MCF 10A (cell line): ENCODE results near the gene ACR. TPM values are rescaled to one million over a fixed set of nuclear protein-coding genes. Genes with fewer than 3 reads are reported as not detected.

Experiments
- BruUV-seq: library from RNA; stranded (reverse); fragments of 400-500 nt; replicated peaks from 2 replicates; lab custom pipeline; 2021; lab: Mats Ljungman, UMichigan
- CTCF ChIA-PET: fragments of 300-600 bp; sonication (Branson Sonifier 250); formaldehyde crosslinking; extraction: SDS; loops from one replicate; lab custom pipeline; 2021; ENCODE audit warnings: antibody characterized with exemption, inconsistent platforms; lab: Yijun Ruan, JAX
- POLR2A ChIA-PET: fragments of 300-600, 350-650 bp; sonication (Branson Sonifier 250); formaldehyde crosslinking; extraction: SDS; loops from one replicate; lab custom pipeline; 2020; ENCODE audit warnings: antibody characterized with exemption, inconsistent platforms; lab: Yijun Ruan, JAX
- DNase-seq: peaks from one replicate; pipeline ENCODE4 v3.0.0-alpha.2; 2018; ENCODE audit not compliant: unreplicated experiment
- H3K27ac Mint-ChIP-seq: one replicate; pipeline ENCODE4 v1.8.0; 2022; ENCODE audit warnings: mild to moderate bottlenecking, low read depth, mixed read lengths; ENCODE audit not compliant: unreplicated experiment
- H3K27me3 Mint-ChIP-seq: one replicate; pipeline ENCODE4 v1.8.0; 2022; ENCODE audit warnings: mixed read lengths; ENCODE audit not compliant: insufficient read depth, unreplicated experiment
- H3K36me3 Mint-ChIP-seq: one replicate; pipeline ENCODE4 v1.8.0; 2022; ENCODE audit warnings: mild to moderate bottlenecking, moderate library complexity, mixed read lengths; ENCODE audit not compliant: insufficient read depth, unreplicated experiment
- H3K4me1 Mint-ChIP-seq: one replicate; pipeline ENCODE4 v1.8.0; 2022; ENCODE audit warnings: mixed read lengths; ENCODE audit not compliant: insufficient read depth, unreplicated experiment
- H3K4me3 Mint-ChIP-seq: one replicate; pipeline ENCODE4 v1.8.0; 2022; ENCODE audit warnings: mild to moderate bottlenecking, moderate library complexity, mixed read lengths; ENCODE audit not compliant: unreplicated experiment
- H3K9me3 Mint-ChIP-seq: one replicate; pipeline ENCODE4 v1.8.0; 2022; ENCODE audit warnings: mixed read lengths; ENCODE audit not compliant: unreplicated experiment
- CTCF ChIP-seq: fragments of 200-600 bp; IDR thresholded peaks from one replicate; pipeline ENCODE4 v1.8.0; 2022; ENCODE audit warnings: antibody characterized with exemption, mild to moderate bottlenecking; ENCODE audit not compliant: unreplicated experiment
- intact Hi-C: fragments of 100-400 bp; cut with micrococcal nuclease; formaldehyde crosslinking; loops from 2 replicates; pipeline ENCODE4 v1.14.1; 2022
- total RNA-seq: library from RNA; stranded (reverse); gene quantifications from 2 replicates; pipeline ENCODE4 v1.2.3, GENCODE V29; 2022

ACR gene
- total RNA-seq, 1 experiment from 2014 or later, result not detected

GRCh38 chr22:50701428-50702154, 36.4 kb upstream of the ACR start:
- Mint-ChIP-seq H3K4me3 (no peak overlapping the region), H3K27ac (no peak overlapping the region), H3K36me3 (no peaks in the 10 kb centered on the region), H3K4me1 (no peaks in the 10 kb centered on the region), H3K27me3 (no peaks in the 10 kb centered on the region), H3K9me3 (no peaks in the 10 kb centered on the region)
- TF ChIP-seq CTCF, result no peak
- ChIA-PET CTCF (interaction anchor here (1.0 kb wide), 1 partner anchor 10 kb away, joined by 4 read pairs; no protein-coding TSS in a partner anchor), POLR2A (no interaction called here)
- DNase-seq, result no peak
- BruUV-seq, result no TSS peak
- intact Hi-C loops, result no loop called here

GRCh38 chr22:50702261-50702671, 35.7 kb upstream of the ACR start:
- Mint-ChIP-seq H3K4me1 (no peaks in the 10 kb centered on the region), H3K27ac (no peak overlapping the region), H3K36me3 (no peaks in the 10 kb centered on the region), H3K27me3 (no peaks in the 10 kb centered on the region), H3K4me3 (no peak overlapping the region), H3K9me3 (no peaks in the 10 kb centered on the region)
- intact Hi-C loops, result no loop called here
- ChIA-PET POLR2A (no interaction called here), CTCF (interaction anchor here (0.7 to 0.9 kb wide), 2 partner anchors 11 to 139 kb away, joined by 4 read pairs; no protein-coding TSS in a partner anchor)
- no peak for TF ChIP-seq CTCF
- BruUV-seq, result no TSS peak
- no peak for DNase-seq

GRCh38 chr22:50702821-50703725, 34.9 kb upstream of the ACR start:
- intact Hi-C loops, result no loop called here
- no peaks in the 10 kb centered on the region for H3K36me3 Mint-ChIP-seq
- no peak overlapping the region for H3K4me3 Mint-ChIP-seq
- ChIA-PET POLR2A (no interaction called here), CTCF (interaction anchor here (0.6 to 0.9 kb wide), 3 partner anchors 11 to 199 kb away, joined by 3 to 4 read pairs (median 4); no protein-coding TSS in a partner anchor)
- no peaks in the 10 kb centered on the region for H3K9me3 Mint-ChIP-seq
- DNase-seq, result no peak
- no peak overlapping the region for H3K27ac Mint-ChIP-seq
- TF ChIP-seq CTCF, result no peak
- no TSS peak for BruUV-seq
- H3K27me3 Mint-ChIP-seq, result no peaks in the 10 kb centered on the region
- no peaks in the 10 kb centered on the region for H3K4me1 Mint-ChIP-seq
